Gastrocnemius medialis (tissue), 4 donors: ENCODE data around the gene PDE1C. TPM values are rescaled to one million over a fixed set of nuclear protein-coding genes. Genes with fewer than 3 reads are reported as not detected.

Experiments
- ATAC-seq, 2 donors: fragments of 150-250 bp; one replicate each; pipeline ENCODE4 v1.9.1; 2016
- DNase-seq, 2 donors: peaks; one replicate each; pipeline ENCODE4 v3.0.0-alpha.2; 2019
- H3K27ac ChIP-seq, 4 donors: fragments of 200-600 bp; sonication (generic); 1 replicate in 1 of 4; 2 replicates in 3 of 4; pipeline ENCODE4 v1.5.1; 2016 to 2018; ENCODE audit warnings: mild to moderate bottlenecking in 2 of 4, moderate library complexity in 1 of 4
- H3K27me3 ChIP-seq, 3 donors: fragments of 200-600 bp; sonication (generic) in 2 of 3; 1 replicate in 1 of 3; 2 replicates in 2 of 3; pipeline versions ENCODE4 v1.5.1 to v1.6.0; 2016 to 2019; ENCODE audit warnings: mild to moderate bottlenecking in 1 of 3, moderate library complexity in 1 of 3
- H3K36me3 ChIP-seq, 2 donors: fragments of 200-600 bp; sonication (generic) in 1 of 2; one replicate each; pipeline ENCODE4 v1.5.1; 2017 to 2018
- H3K4me1 ChIP-seq, 2 donors: fragments of 200-600 bp; sonication (generic) in 1 of 2; one replicate each; pipeline ENCODE4 v1.5.1; 2016 to 2017; ENCODE audit warnings: mild to moderate bottlenecking in 2 of 2
- H3K4me3 ChIP-seq, 4 donors: fragments of 200-600 bp; sonication (generic) in 3 of 4; 1 replicate in 1 of 4; 2 replicates in 3 of 4; pipeline ENCODE4 v1.5.1; 2016 to 2019; ENCODE audit warnings: mild to moderate bottlenecking in 2 of 4
- H3K9me3 ChIP-seq, 3 donors: fragments of 200-600 bp; sonication (generic) in 2 of 3; 1 replicate in 1 of 3; 2 replicates in 2 of 3; pipeline ENCODE4 v1.5.1; 2016 to 2019
- POLR2A ChIP-seq, 2 donors: fragments of 450-650 bp; IDR thresholded peaks; one replicate each; pipeline ENCODE4 v1.6.1; 2017; ENCODE audit warnings: antibody characterized with exemption in 2 of 2, mild to moderate bottlenecking in 2 of 2, moderate library complexity in 2 of 2
- in situ Hi-C, 4 donors: fragments of 200-750 bp; cut with MboI; loops; one replicate each; pipeline versions ENCODE4 v1.15.0 to v1.8.0; 2017; ENCODE audit warnings: low sequenced_read_pairs in 4 of 4
- intact Hi-C: fragments of 100-400 bp; cut with DNase I; formaldehyde crosslinking; loops from one replicate; pipeline ENCODE4 v1.15.1; 2023; ENCODE audit warnings: low total_unique reads
- total RNA-seq, 4 donors: library from RNA; depleted of rRNA; stranded (reverse); fragments of >200 nt; gene quantifications; one replicate each; pipeline versions ENCODE4 v1.1.0 to v1.2.3, GENCODE V29; 2016
- TF ChIP-seq, protein P1 (sequence below), 5 experiments: fragments of 450-650 bp in 3 of 5; fragments of 200-600 bp in 2 of 5; sonication (generic) in 2 of 5; IDR thresholded peaks in 4 of 5; conservative IDR thresholded peaks in 1 of 5; 1 replicate in 4 of 5; 2 replicates in 1 of 5; pipeline ENCODE4 v1.5.1; 2016 to 2019; ENCODE audit warnings: antibody characterized with exemption in 5 of 5, mild to moderate bottlenecking in 3 of 5, moderate library complexity in 3 of 5

The PDE1C gene
- total RNA-seq, 4 donors from 2014 or later, result 0.46 to 1.2 (median 0.67) TPM

DNA sequence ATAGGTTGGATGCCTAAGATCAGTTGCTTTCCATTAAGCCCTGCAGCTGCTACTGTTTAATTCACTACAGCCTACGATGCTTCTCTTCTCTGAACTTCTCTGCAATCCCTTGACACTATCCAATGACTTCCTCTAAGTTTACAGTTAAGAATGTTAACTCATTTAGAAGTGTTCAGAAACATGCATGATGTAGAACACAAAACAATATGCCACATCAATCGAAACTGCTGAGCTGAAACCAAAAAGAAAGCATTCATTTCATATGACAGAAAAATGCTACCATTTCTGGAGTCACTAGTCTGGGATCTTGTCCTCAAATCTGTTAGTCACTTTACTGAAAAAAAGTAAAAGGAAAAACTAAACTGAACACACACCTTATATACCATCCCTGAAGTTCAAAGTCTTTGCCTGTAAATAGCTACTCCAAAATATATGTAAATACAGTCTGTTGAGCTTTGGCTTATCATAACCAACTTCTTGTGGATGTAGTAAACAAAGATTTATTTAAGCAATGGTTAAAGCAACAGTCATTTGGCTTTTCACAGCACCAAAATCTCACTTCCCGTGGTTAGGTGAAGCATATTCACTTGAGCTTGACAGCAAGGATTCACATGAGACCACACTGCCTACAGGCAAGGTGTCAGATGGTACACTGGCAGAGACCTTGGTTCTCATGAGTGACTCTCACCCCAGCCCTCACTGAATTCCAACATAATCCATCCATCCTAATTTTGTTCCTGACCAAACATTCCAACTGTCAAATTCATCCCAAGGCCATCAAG lies 196.2 kb downstream of the PDE1C start:
- in situ Hi-C loops (no loop called here), intact Hi-C loops (no loop called here)
- no peak for ATAC-seq
- H3K9me3 ChIP-seq, result no peaks in the 10 kb centered on the region
- no peak for TF ChIP-seq POLR2A (IDR thresholded peaks at IDR 0.05)
- TF ChIP-seq, protein P1, sequence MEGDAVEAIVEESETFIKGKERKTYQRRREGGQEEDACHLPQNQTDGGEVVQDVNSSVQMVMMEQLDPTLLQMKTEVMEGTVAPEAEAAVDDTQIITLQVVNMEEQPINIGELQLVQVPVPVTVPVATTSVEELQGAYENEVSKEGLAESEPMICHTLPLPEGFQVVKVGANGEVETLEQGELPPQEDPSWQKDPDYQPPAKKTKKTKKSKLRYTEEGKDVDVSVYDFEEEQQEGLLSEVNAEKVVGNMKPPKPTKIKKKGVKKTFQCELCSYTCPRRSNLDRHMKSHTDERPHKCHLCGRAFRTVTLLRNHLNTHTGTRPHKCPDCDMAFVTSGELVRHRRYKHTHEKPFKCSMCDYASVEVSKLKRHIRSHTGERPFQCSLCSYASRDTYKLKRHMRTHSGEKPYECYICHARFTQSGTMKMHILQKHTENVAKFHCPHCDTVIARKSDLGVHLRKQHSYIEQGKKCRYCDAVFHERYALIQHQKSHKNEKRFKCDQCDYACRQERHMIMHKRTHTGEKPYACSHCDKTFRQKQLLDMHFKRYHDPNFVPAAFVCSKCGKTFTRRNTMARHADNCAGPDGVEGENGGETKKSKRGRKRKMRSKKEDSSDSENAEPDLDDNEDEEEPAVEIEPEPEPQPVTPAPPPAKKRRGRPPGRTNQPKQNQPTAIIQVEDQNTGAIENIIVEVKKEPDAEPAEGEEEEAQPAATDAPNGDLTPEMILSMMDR (IDR thresholded peaks at IDR 0.05 in 4 of 5, conservative IDR thresholded peaks at IDR 0.05 in 1 of 5), result no peak
- H3K4me1 ChIP-seq, result peaks cover 0 to 4% of the 10 kb centered on the region in 2 donors
- H3K4me3 ChIP-seq, result no peak overlapping the region
- no peak for DNase-seq
- no peaks in the 10 kb centered on the region for H3K27me3 ChIP-seq
- H3K27ac ChIP-seq, result no peak overlapping the region
- no peaks in the 10 kb centered on the region for H3K36me3 ChIP-seq

DNA sequence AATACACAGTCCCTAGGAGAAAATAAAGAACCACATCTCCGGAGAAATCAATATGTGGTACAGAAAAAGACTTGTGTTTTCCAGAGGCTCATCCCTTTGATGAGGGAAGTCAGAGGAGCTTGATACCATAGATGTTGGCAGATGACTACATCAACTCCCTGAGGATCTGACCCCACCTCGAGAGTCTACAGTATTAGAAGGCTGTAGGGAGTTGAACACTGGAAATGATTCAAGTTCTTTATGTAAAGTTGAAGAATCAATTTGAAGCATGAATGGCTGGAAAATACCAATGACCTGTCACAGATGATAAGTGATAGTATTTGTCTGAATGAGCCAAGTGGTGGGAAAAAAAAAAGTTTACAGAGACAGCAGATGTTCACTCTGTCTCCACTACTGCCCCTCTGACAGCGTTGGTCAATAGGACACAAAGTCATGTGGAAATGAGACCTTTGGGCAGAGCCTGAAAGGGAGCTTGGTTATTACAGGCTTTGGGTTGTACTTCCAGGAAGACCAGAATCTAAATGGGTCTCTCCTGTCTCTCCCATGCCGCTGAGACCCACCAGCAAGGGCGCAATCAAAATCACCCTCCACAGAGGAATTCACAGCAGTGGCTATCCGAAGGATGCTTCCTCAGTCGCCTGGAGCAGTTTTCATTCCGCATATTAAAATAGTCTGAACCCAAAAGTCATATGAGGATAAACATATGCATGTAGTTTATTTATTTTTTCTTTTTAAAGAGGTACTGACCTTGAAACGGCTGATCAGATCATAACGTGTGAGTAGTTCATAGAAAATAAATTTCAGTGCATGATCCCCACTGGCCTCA lies 197.4 kb downstream of the PDE1C start:
- intact Hi-C loops, result no loop called here
- TF ChIP-seq, protein P1 (IDR thresholded peaks at IDR 0.05 in 4 of 5, conservative IDR thresholded peaks at IDR 0.05 in 1 of 5), result no peak
- TF ChIP-seq POLR2A (IDR thresholded peaks at IDR 0.05), result no peak
- H3K36me3 ChIP-seq, result no peaks in the 10 kb centered on the region
- no peak overlapping the region for H3K4me3 ChIP-seq
- DNase-seq (no peak), ATAC-seq (no peak)
- no peaks in the 10 kb centered on the region for H3K9me3 ChIP-seq
- peaks cover 0 to 4% of the 10 kb centered on the region in 2 donors for H3K4me1 ChIP-seq
- H3K27ac ChIP-seq, result no peak overlapping the region
- H3K27me3 ChIP-seq, result no peaks in the 10 kb centered on the region
- in situ Hi-C loops, result no loop called here

DNA sequence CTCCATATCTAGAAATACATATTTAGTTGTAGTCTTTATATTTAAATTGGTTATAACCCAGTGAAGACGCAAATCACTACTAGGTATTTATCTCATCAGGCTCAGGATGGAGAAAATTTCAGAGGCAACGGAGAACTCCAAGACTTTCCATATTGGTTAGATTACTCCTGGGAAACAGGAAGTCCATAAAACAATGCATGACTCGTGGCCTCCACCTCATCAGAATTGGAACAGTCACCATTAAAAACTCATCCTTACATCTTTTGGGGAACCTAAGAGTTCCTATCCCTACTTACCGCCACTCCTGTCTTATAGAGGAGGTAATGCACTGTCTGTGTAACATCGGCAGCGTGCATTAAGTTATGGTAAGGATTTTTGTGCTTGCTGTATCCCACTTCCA lies 205.6 kb downstream of the PDE1C start:
- Histone ChIP-seq H3K4me1 (no peaks in the 10 kb centered on the region), H3K36me3 (no peaks in the 10 kb centered on the region), H3K9me3 (no peaks in the 10 kb centered on the region), H3K27ac (no peak overlapping the region), H3K27me3 (no peaks in the 10 kb centered on the region), H3K4me3 (no peak overlapping the region)
- DNase-seq (no peak), ATAC-seq (no peak)
- intact Hi-C loops (no loop called here), in situ Hi-C loops (no loop called here)
- no peak for TF ChIP-seq POLR2A (IDR thresholded peaks at IDR 0.05)
- TF ChIP-seq, protein P1 (IDR thresholded peaks at IDR 0.05 in 4 of 5, conservative IDR thresholded peaks at IDR 0.05 in 1 of 5), result no peak

DNA sequence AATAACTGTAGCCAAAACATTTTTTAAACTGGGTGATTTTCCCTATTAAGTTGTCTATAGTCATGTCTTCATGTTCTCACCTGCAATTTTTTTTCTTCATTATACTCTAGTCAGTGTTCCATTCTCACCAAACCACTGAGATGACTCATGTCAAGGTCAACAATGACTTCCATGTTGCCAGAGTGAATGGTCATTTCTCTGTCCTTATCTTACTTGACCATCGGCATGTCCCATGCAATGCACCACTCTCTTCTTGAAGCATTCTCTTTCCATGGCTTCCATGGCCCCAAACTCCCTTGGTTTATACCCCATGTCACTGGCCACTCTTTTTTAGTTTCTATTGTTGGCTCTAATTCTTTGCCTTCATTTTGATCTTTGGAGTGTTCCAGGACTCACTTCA lies 209.3 kb downstream of the PDE1C start:
- H3K27ac ChIP-seq, result no peak overlapping the region
- H3K27me3 ChIP-seq, result no peaks in the 10 kb centered on the region
- no peaks in the 10 kb centered on the region for H3K4me1 ChIP-seq
- no peaks in the 10 kb centered on the region for H3K36me3 ChIP-seq
- in situ Hi-C loops (no loop called here), intact Hi-C loops (no loop called here)
- TF ChIP-seq, protein P1 (IDR thresholded peaks at IDR 0.05 in 4 of 5, conservative IDR thresholded peaks at IDR 0.05 in 1 of 5), result no peak
- no peak for TF ChIP-seq POLR2A (IDR thresholded peaks at IDR 0.05)
- no peak for ATAC-seq
- no peak overlapping the region for H3K4me3 ChIP-seq
- DNase-seq, result no peak
- no peaks in the 10 kb centered on the region for H3K9me3 ChIP-seq
